SK-N-MC (cell line): ENCODE results near the gene PALMD.

Experiments used
- DNase-seq: peaks from one replicate; pipeline ENCODE4 v3.0.0-alpha.2; 2011; ENCODE audit warnings: low read depth, low spot score
- H3K27ac ChIP-seq: fragments of 200-600 bp; sonication (generic); 2 replicates; pipeline ENCODE4 v1.5.1; 2016; ENCODE audit warnings: mixed run types
- H3K36me3 ChIP-seq: fragments of 200-600 bp; sonication (generic); 2 replicates; pipeline ENCODE4 v1.6.1; 2017; ENCODE audit warnings: antibody characterized with exemption, low read length, mixed read lengths; ENCODE audit not compliant: insufficient read depth
- H3K4me3 ChIP-seq: fragments of 200-600 bp; sonication (generic); 2 replicates; pipeline ENCODE4 v1.5.1; 2016
- H3K9ac ChIP-seq: fragments of 200-600 bp; sonication (generic); 2 replicates; pipeline ENCODE4 v1.8.0; 2017; ENCODE audit warnings: mixed run types, mixed read lengths; ENCODE audit not compliant: insufficient read length
- H3K9me3 ChIP-seq: fragments of 200-600 bp; sonication (generic); 2 replicates; pipeline ENCODE4 v1.6.1; 2017; ENCODE audit warnings: low read depth, mild to moderate bottlenecking, antibody characterized with exemption, low read length, moderate library complexity, mixed read lengths
- EZH2 ChIP-seq: fragments of 200-600 bp; sonication (generic); IDR thresholded peaks from one replicate; pipeline ENCODE4 v1.6.1; 2017; ENCODE audit warnings: antibody characterized with exemption
- FOXP2 ChIP-seq: optimal IDR thresholded peaks from 2 replicates; pipeline ENCODE3; 2011; ENCODE audit warnings: mild to moderate bottlenecking, moderate library complexity; ENCODE audit not compliant: insufficient read depth; ENCODE audit errors: extremely low read length, control extremely low read depth
- POLR2AphosphoS5 ChIP-seq: IDR thresholded peaks from 2 replicates; pipeline ENCODE4 v1.6.1; 2012; ENCODE audit warnings: mild to moderate bottlenecking, low read depth, low read length, borderline replicate concordance

PALMD gene

DNA sequence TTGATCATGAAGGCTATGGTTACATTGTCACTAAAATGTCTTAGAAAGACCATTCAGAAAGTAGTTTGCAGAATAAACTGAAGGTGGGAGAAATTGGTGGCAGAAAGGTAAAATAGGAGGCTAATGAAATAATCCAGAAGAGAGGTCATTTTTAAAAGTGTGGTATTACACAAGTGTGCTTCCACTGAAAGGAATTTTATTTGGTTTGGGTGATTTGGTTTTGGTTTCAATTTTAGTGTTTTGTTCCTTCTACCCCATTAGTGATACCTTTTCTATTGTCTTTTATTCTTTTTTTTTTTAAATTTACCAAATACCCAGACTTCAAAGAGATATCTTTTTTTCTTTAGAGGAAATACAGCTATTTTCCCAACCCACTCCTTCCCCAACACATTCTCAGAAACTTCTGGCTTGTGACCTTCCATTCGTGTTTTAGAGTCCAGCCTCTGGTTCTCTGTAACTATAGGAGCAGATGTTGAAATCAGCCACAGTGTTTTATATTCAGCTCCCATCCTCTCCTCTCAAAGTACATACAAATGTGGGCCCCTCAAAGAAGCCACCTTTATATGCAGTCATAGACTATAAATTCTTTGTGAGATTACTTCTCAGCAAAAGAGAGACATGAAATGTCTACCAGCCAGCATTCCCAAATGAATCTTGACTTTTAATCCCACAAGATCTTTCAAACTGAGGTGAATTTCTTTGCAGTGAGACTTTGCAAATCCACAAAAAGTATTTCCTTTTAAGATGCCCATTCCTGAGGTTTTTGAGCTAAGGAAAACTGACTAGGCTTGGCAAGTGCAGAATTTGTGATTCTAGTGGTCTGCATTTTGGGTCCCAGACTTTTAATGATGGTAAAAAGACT, 42.0 kb upstream of the PALMD start:
- TF ChIP-seq FOXP2 (no peak), EZH2 (no peak), POLR2AphosphoS5 (no peak)
- H3K9ac ChIP-seq, result no peak overlapping the region
- H3K36me3 ChIP-seq, result no peaks in the 10 kb centered on the region
- H3K4me3 ChIP-seq, result no peak overlapping the region
- DNase-seq, result no peak
- H3K9me3 ChIP-seq, result no peaks in the 10 kb centered on the region
- no peak overlapping the region for H3K27ac ChIP-seq

DNA sequence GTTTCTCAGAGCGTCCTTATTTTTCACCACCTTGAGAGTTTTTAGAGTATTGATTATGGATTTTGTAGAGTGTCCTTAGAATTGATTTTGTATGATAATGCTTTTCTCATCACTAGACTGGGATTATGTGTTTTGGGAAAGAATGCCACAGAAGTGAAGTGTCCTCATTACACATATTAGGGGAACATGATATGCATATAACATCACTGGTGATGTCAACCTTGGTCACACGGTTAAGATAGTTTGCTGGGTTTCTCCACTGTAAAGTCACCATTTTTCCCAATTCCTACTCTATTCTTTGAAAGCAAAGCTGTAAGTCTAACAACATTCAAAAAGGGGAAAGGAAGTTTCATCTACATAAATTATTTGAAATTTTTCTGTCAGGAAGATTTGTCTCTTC, 39.6 kb upstream of the PALMD start:
- Histone ChIP-seq H3K9ac (no peak overlapping the region), H3K27ac (no peak overlapping the region), H3K9me3 (no peaks in the 10 kb centered on the region), H3K4me3 (no peak overlapping the region), H3K36me3 (no peaks in the 10 kb centered on the region)
- TF ChIP-seq FOXP2, result no peak
- TF ChIP-seq POLR2AphosphoS5, result no peak
- TF ChIP-seq EZH2, result no peak
- no peak for DNase-seq

DNA sequence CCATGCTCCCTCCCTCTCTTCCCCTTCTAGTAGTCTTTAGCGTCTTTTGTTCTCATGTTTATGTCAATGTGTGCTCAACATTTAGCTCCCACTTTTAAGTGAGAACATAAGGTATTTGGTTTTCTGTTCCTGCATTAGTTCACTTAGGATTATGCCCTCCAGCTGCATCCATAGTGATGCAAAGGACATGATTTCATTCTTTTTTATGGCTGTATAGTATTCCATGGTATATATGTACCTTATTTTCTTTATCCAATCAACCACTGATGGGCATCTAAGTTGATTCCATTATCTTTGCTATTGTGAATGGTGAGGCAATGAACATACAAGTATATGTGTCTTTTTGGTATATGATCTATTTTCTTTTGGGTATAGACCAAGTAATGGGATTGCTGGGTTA, 38.3 kb upstream of the PALMD start:
- H3K9me3 ChIP-seq, result no peaks in the 10 kb centered on the region
- no peak overlapping the region for H3K9ac ChIP-seq
- no peak for DNase-seq

DNA sequence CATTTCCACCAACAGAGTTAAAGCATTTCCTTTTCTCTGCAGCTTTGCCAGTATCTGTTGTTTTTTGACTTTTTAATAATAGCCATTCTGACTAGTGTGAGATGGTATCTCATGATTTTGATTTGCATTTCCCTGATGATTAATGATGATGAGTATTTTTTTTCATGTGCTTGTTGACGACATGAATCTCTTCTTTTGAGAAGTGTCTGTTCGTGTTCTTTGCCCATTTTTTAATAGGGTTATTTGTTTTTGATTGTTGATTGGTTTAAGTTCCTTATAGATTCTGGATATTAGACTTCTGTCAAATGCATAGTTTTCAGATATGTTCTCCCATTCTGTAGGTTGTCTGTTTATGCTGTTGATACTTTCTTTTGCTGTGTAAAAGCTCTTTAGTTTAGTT, 37.9 kb upstream of the PALMD start:
- Histone ChIP-seq H3K27ac (no peak overlapping the region), H3K9me3 (no peaks in the 10 kb centered on the region), H3K4me3 (no peak overlapping the region), H3K9ac (no peak overlapping the region), H3K36me3 (no peaks in the 10 kb centered on the region)
- no peak for DNase-seq
- TF ChIP-seq FOXP2 (no peak), POLR2AphosphoS5 (no peak), EZH2 (no peak)

More for the DNA sequence above, 38.3 kb upstream of the PALMD start:
- no peak overlapping the region for H3K27ac ChIP-seq
- H3K36me3 ChIP-seq, result no peaks in the 10 kb centered on the region
- TF ChIP-seq POLR2AphosphoS5, result no peak
- TF ChIP-seq FOXP2, result no peak
- TF ChIP-seq EZH2, result no peak
- H3K4me3 ChIP-seq, result no peak overlapping the region

DNA sequence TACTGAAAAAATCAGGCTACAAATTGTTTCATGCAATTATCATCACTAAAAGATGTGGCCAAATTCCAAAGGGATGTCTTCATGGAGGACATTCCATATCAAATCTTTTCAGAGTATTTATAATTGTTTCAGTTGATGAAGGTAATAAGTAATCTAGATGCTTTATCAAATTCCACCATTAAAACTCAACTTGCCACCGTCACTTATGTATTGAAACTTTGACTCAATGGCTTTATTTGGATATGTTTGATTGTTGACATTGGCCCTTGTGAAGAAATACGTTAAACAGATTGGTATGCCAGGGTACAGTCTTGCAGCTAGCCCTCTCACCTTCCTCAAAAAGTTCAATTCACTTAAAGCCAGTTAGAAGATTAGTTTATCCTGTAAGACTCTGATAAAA, 32.2 kb upstream of the PALMD start:
- Histone ChIP-seq H3K36me3 (no peaks in the 10 kb centered on the region), H3K27ac (no peak overlapping the region), H3K4me3 (no peak overlapping the region), H3K9me3 (no peaks in the 10 kb centered on the region), H3K9ac (no peak overlapping the region)
- no peak for TF ChIP-seq EZH2
- no peak for TF ChIP-seq POLR2AphosphoS5
- no peak for TF ChIP-seq FOXP2
- DNase-seq, result no peak

DNA sequence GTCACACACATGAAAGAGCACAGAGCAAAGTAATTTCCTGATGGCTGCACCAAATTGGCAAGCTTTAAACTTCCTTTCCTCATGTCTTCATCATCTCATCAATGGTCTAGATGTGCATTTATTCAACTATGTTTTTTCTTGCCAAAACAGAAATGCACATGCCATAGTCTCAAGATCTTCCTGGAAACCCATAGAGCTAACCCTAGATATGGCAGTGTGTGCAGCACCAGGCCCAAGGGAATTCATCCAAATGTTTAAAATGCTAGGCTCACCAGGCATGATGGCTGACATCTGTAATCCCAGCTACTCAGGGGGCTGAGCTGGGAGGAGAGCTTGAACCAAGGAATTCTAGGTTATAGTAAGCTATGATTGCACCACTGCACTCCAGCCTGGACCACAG, 31.2 kb upstream of the PALMD start:
- TF ChIP-seq FOXP2 (no peak), POLR2AphosphoS5 (no peak), EZH2 (no peak)

DNA sequence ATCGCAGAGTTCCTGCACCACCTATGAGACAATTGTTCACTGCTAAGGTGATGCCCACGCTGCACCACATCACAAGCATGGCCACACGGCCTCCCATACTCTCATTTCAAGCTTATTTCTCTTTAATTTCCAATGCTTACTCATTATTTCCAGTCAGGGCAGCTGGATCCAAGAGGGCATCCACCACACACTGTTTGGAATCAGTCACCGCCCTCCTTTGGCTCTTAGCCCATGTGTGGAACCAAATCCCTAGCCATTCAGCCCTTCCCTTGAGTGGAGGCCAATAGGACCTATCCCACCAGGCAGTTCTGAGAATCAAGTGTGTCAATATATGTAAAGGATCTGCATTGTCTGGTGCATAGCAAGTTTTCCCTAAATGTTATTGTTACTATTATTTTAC, 26.3 kb upstream of the PALMD start:
- TF ChIP-seq FOXP2 (no peak), EZH2 (no peak)
- no peak overlapping the region for H3K4me3 ChIP-seq
- H3K9ac ChIP-seq, result no peak overlapping the region
- DNase-seq, result no peak
- H3K27ac ChIP-seq, result no peak overlapping the region
- H3K9me3 ChIP-seq, result no peaks in the 10 kb centered on the region
- H3K36me3 ChIP-seq, result no peaks in the 10 kb centered on the region

More for the DNA sequence above, 31.2 kb upstream of the PALMD start:
- Histone ChIP-seq H3K9ac (no peak overlapping the region), H3K4me3 (no peak overlapping the region), H3K27ac (no peak overlapping the region), H3K9me3 (no peaks in the 10 kb centered on the region), H3K36me3 (no peaks in the 10 kb centered on the region)
- no peak for DNase-seq

DNA sequence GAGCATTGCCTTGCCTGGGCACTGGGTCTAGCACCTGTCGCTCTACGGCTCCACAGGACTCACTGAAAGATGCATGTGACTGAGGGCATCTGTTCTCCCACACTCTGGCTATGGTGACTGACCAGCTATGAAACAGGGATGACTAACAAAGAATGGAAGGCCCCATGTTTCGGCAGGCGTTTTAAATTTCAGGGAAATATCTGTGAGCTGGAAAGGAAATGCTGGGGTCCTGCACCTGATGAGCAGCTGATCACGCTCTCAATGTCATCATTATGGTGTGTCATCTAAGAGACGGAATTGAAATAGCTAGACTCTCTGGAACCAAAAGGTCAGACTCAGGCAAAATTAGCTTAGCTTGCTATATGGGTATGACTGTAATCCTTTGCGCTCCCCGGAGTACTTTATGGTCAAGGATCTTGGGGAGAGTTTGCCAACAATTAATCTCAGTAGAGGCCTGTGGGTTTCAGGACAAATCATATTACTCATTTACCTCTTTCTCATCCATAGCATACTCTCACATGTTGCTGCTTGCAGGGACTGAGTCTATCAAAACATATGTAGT, 24.5 kb upstream of the PALMD start:
- no peak for TF ChIP-seq POLR2AphosphoS5
- TF ChIP-seq FOXP2, result no peak
- DNase-seq, result no peak
- no peaks in the 10 kb centered on the region for H3K36me3 ChIP-seq
- H3K9ac ChIP-seq, result no peak overlapping the region
- H3K4me3 ChIP-seq, result no peak overlapping the region
- no peaks in the 10 kb centered on the region for H3K9me3 ChIP-seq
- H3K27ac ChIP-seq, result no peak overlapping the region
